Measurements from ENCODE around the gene ANXA1.
"Not testable (repeated sequence)": the region's sequence is repeated elsewhere in the genome, so short reads cannot be mapped to it uniquely, and the experiment has no call there.

The ANXA1 gene, protein sequence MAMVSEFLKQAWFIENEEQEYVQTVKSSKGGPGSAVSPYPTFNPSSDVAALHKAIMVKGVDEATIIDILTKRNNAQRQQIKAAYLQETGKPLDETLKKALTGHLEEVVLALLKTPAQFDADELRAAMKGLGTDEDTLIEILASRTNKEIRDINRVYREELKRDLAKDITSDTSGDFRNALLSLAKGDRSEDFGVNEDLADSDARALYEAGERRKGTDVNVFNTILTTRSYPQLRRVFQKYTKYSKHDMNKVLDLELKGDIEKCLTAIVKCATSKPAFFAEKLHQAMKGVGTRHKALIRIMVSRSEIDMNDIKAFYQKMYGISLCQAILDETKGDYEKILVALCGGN

DNA sequence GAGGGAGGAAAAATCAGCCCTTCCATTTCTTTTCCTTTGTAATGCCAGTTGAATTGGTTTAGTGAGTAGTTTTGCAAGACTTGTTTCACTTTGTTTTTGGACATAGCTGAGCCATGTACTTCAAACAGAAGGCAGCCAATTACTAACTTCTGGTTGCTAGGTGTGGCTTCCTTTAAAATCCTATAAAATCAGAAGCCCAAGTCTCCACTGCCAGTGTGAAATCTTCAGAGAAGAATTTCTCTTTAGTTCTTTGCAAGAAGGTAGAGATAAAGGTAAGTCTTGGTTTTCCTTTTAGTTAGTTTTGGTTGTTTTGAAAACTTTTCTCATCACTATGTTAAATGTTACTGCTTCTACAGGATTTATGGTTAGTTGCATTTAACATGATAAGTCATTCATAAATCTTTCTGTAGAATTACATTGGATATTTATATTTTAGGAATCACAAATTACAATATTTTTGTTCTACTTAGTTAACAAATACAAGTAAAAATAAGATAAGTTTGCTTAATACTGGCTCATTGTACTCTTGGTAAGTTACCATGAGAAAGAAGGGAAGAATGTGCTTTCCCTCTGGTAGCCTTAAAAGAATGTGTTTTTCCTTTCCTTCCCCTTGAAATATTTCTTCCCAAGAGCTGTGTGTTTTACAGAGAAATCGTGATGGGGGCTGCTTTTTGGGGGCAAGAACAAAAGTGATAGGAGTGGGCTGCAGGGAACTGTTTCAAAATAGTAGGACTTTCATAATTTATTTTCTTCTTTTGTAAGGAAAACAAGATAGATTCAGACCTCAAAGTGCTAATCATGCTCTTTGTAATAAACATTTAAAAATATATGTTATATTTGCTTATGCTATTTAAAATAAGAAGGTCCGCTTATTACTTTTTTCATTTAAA, at the start of gene ANXA1:
ANXA1 (plus strand) TSS at position 213 of the 890 bp plus-strand sequence. CDS start 6,671 bp downstream, outside the sequence.
- in situ Hi-C loops (cut with MboI; ENCODE audit: low sequenced_read_pairs) = no loop called here

DNA sequence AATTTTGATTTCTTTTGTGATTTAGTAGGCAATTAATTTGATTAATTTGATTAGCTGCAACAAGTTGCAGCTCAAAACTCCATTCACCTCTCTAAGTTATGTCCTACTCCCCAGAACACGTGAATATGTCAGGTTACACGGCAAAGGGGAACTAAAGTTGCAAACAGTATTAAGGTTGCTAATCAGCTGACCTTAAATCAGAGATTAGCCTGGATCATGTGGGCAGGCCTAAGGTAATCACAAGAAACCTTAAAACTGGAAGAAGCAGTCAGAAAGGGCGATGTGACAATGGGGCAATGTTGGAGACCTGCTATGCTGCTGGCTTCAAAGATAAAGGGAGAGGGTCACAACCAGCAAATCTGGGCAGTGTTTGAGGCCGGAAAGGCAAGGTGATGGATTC, 47.3 kb upstream of the ANXA1 start:
- in situ Hi-C loops (cut with MboI; ENCODE audit: low sequenced_read_pairs) = no loop called here

DNA sequence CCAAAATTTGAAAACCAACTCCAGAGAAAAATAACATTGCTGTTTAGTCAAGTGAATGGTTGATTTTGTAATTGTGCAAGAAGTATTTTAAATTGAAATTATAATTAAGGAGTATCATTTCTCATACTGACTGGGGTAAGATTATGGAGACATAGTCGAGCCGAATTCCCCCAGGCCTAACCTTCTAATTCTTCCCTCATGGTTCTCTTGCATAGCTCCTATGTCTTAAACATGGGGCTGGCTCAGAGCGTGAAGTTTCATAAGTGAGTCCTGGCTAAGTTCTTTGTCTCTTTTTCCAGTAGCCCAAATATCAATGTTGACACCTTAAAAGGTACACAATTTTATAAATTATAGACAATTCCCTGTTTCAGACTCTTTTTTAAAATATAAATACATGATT, 46.7 kb upstream of the ANXA1 start:
- in situ Hi-C loops (cut with MboI; ENCODE audit: low sequenced_read_pairs) = no loop called here

DNA sequence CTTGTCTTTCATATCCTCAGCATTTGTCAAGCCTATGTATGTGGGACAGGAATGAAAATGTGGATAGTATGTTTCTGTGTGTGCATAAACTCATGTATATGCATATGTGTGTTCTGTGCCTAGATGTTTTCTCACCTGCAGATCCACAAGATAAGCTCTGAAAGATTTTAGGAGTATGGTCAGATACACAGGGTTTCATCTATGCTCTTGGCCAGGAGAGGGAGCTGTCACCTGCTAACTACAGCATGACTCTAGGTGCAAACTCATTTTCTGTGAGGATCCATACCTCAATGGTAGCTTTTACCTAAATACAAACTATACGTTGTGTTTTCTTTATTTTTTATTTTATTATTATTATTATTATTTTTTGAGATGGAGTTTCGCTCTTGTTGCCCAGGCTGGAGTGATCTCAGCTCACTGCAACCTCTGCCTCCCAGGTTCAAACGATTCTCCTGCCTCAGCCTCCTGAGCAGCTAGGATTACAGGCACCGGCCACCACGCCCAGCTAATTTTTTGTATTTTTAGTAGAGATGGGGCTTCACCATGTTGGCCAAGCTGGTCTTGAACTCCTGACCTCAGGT, 44.1 kb upstream of the ANXA1 start:
- in situ Hi-C loops (cut with MboI; ENCODE audit: low sequenced_read_pairs) = not testable (repeated sequence)

DNA sequence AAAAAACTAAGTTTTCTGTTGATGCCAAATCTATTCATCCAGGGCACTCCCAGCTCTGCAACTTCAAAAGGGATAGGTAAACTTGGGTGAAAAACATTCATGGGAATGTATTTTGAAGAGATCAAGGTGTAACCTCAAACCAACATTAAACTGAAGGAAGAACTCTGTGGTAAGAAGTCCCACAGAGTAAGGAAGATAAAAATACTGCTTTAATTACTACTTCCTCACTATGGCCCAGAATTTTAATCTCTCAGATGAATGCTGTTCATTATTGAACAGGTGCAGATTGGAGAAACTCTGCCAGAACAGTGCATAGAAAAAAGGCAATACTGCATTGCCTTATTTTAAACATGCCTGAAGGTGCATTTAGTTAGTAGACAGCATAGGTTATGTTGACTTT, 37.6 kb upstream of the ANXA1 start:
- in situ Hi-C loops (cut with MboI; ENCODE audit: low sequenced_read_pairs) = no loop called here

DNA sequence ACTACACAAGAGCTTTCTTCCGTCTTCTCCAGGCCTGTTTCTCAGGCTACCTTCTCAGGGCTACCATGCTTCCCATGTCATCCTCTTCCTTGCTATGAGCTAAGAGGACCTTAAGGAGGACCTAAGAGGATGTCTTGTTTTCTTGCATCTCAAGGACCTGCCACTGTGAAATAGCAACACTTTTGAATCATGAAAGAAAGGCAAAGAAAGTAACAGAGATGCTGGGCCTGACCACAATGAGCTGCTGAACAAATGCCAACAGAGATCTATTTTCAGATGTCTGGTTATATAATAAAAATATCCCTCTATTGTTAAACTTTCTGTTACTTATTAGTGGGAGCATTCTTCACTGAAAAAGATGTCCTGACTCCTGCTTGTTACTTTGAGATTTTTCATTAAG, 36.7 kb upstream of the ANXA1 start:
- in situ Hi-C loops (cut with MboI; ENCODE audit: low sequenced_read_pairs) = no loop called here

- in situ Hi-C loops (cut with MboI; ENCODE audit: low sequenced_read_pairs) = no loop called here
Measured at GRCh38 chr9:73116031-73116430, 35.6 kb upstream of the ANXA1 start.

DNA sequence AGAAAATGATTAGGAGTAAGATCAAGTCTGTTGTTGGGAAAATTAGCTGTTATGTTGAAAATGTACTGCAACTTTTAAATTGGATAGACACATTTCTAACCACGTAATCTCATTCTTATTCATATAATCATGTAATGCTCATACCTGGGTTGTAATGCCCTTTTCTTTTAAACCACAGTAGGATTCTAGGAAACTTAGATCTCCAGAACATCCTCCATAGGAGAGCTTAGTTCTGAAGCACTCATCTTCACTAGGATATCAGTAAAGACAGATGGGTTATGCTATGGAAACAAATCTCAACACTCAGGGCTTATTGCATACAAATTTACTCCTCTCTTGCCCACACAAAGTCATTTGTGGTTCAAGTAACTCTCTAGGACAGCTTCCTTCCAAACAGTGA, 34.8 kb upstream of the ANXA1 start:
- in situ Hi-C loops (cut with MboI; ENCODE audit: low sequenced_read_pairs) = no loop called here

DNA sequence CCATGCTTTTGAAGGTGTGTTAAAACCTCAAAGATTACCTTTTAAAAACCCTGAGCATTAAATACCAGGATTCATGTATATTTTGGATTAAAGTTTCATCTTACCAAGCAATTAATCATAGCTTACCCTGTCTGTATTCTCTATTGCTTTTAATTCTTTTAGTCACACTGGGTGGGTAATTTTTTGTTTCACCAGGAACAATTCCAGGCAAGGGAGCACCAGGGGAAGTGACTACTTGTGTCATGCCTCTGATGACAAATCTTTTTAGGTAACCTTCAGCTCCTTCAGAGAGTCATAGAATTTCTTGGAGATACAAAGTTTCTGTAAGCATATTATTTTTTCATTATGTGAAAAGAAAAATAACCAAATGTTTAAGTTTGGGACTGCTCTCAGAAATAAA, 33.4 kb upstream of the ANXA1 start:
- in situ Hi-C loops (cut with MboI; ENCODE audit: low sequenced_read_pairs) = no loop called here

- in situ Hi-C loops (cut with MboI; ENCODE audit: low sequenced_read_pairs) = no loop called here
Measured at GRCh38 chr9:73118898-73119554, 32.6 kb upstream of the ANXA1 start.

DNA sequence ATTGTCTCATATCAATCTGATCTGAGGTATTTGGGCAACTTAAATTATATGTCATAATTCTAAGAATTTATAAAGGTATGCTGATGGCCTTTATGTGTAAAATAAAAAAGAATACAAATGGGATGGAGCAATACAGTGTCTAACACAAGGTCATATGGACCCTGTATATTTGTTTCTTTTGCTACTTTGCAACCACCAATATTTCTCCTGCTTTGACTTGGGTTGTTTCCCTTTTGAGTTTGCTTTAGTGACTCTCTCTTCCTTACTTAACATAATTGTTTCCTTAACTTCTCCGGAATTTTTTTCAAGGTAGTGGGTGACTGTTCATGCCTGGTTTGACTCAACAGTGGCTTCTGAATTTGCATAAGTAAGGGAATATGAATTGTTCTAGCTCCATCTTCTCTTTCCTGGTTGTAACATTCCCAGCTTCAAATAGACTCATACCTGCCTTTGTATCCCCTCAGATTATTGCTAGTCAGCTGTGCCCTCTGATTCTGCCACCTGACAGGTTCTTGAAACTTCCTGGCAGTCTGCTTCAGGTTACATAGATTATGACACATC, 30.2 kb upstream of the ANXA1 start:
- in situ Hi-C loops (cut with MboI; ENCODE audit: low sequenced_read_pairs) = no loop called here

DNA sequence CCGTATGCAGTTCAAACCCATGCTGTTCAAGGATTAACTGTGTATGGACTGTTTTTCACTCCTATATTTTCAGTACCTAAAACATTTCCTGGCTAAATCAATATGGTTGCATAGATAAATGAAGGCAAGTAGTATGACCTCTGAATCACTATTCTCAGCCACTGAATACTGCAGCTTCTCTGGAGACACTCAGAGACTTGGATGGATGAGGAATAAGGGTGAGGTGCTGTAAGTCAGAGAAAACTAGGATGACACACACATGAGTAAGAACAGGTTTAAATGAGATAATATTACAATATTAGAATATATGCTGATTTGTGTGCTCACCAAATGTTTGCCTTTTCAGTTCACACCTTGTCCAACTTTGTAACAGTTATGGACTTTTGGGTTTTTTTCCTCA, 26.0 kb upstream of the ANXA1 start:
- in situ Hi-C loops (cut with MboI; ENCODE audit: low sequenced_read_pairs) = no loop called here

DNA sequence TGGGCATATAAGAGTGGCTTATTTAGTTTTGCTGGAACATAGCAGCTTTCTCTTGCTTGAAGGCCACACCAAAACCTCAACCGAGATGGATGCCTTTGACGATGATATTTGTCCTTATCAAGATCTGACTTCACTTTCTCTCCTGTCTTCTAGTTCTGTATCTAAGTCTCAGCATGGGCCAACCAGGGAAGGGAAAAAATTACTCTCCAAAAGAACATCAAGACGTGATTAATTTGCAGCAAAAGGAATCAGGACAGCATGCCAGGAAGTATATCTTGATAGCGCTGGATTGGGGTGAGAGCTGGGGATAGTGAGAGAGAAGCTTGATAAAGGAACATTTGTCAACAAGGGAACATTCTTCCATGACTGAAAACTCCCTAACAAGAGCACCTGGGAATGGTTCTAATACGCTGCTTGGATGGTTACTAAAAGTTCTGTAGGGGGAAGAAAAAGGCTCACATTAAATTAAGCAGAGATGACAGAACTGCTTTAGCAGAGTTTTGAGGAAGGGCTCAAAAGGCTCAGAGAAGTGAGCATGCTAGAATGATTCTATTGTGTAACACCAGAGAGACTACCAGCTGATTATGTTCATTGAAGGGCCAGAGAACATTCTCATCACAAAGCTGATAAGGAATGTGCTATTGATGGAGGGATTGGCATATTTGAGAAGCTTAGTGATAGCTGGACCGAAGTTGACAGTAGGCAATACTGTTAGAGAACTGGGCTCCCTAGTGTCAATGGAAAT, 21.6 kb upstream of the ANXA1 start:
- in situ Hi-C loops (cut with MboI; ENCODE audit: low sequenced_read_pairs) = no loop called here

- in situ Hi-C loops (cut with MboI; ENCODE audit: low sequenced_read_pairs) = no loop called here
Measured at GRCh38 chr9:73131461-73131860, 20.2 kb upstream of the ANXA1 start.

GRCh38 chr9:73132034-73132776, 19.5 kb upstream of the ANXA1 start:
- in situ Hi-C loops (cut with MboI; ENCODE audit: low sequenced_read_pairs) = no loop called here

GRCh38 chr9:73133022-73133651, 18.5 kb upstream of the ANXA1 start:
- in situ Hi-C loops (cut with MboI; ENCODE audit: low sequenced_read_pairs) = no loop called here

GRCh38 chr9:73133921-73134407, 17.7 kb upstream of the ANXA1 start:
- in situ Hi-C loops (cut with MboI; ENCODE audit: low sequenced_read_pairs) = no loop called here

- in situ Hi-C loops (cut with MboI; ENCODE audit: low sequenced_read_pairs) = no loop called here
Measured at GRCh38 chr9:73135394-73135793, 16.3 kb upstream of the ANXA1 start.

Data from hTERT RPE-1 (cell line).